Chondrocyte (in vitro differentiated cells): ENCODE results near the gene VPS9D1. TPM values are rescaled to one million over a fixed set of nuclear protein-coding genes. Genes with fewer than 3 reads are reported as not detected.

Experiments
- DNase-seq: peaks from one replicate; pipeline ENCODE4 v3.0.0; 2021; ENCODE audit warnings: mixed read lengths, low spot score
- H3K27ac Mint-ChIP-seq: one replicate; pipeline ENCODE4 v1.8.0; 2021; ENCODE audit warnings: mild to moderate bottlenecking, moderate library complexity, mixed read lengths; ENCODE audit not compliant: unreplicated experiment
- H3K27me3 Mint-ChIP-seq: 2 replicates; pipeline ENCODE4 v1.8.0; 2021; ENCODE audit warnings: low read depth, mixed read lengths
- H3K36me3 Mint-ChIP-seq: 2 replicates; pipeline ENCODE4 v1.8.0; 2021; ENCODE audit warnings: low read depth, mixed read lengths
- H3K4me1 Mint-ChIP-seq: 2 replicates; pipeline ENCODE4 v1.8.0; 2021; ENCODE audit warnings: low read depth, mild to moderate bottlenecking, mixed read lengths
- H3K4me3 Mint-ChIP-seq: one replicate; pipeline ENCODE4 v1.8.0; 2021; ENCODE audit warnings: mild to moderate bottlenecking, moderate library complexity, mixed read lengths; ENCODE audit not compliant: unreplicated experiment
- H3K9me3 Mint-ChIP-seq: 2 replicates; pipeline ENCODE4 v1.8.0; 2021; ENCODE audit warnings: low read depth, mixed read lengths
- total RNA-seq: library from RNA; stranded (reverse); gene quantifications from 3 replicates; pipeline ENCODE4 v1.2.1, GENCODE V29; 2021
- TF ChIP-seq, protein P1 (sequence below): fragments of 200-600 bp; sonication (generic); IDR thresholded peaks from 2 replicates; pipeline ENCODE4 v1.5.0; 2021; ENCODE audit warnings: antibody characterized with exemption, mild to moderate bottlenecking, moderate library complexity

Gene VPS9D1
- total RNA-seq, 1 donor from 2014 or later, result 20.4 TPM

DNA sequence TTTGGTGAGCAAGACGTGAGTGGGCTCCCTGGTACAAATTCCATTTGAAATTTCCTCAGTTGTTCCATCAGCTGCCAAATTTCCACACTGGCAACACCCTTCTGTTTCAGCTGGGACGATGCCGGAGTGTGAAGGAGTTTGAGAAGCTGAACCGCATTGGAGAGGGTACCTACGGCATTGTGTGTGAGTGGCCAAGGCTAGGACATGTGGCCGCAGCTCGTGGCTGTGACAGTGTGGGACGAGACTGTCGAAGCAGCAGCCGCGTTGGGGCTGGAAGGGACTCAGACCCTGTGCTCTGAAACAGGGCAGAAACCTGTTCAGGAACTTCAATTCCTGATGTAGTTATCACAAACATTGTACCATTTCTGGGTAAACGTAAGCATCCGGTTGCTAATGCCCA, 31.6 kb downstream of the VPS9D1 start:
- no peak overlapping the region for H3K27ac Mint-ChIP-seq
- peaks cover 15% of the 10 kb centered on the region for H3K36me3 Mint-ChIP-seq
- H3K9me3 Mint-ChIP-seq, result peaks cover 5% of the 10 kb centered on the region
- DNase-seq, result peak; percentile 53
- TF ChIP-seq, protein P1, sequence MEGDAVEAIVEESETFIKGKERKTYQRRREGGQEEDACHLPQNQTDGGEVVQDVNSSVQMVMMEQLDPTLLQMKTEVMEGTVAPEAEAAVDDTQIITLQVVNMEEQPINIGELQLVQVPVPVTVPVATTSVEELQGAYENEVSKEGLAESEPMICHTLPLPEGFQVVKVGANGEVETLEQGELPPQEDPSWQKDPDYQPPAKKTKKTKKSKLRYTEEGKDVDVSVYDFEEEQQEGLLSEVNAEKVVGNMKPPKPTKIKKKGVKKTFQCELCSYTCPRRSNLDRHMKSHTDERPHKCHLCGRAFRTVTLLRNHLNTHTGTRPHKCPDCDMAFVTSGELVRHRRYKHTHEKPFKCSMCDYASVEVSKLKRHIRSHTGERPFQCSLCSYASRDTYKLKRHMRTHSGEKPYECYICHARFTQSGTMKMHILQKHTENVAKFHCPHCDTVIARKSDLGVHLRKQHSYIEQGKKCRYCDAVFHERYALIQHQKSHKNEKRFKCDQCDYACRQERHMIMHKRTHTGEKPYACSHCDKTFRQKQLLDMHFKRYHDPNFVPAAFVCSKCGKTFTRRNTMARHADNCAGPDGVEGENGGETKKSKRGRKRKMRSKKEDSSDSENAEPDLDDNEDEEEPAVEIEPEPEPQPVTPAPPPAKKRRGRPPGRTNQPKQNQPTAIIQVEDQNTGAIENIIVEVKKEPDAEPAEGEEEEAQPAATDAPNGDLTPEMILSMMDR, result no peak
- peaks cover 15% of the 10 kb centered on the region for H3K4me1 Mint-ChIP-seq
- H3K4me3 Mint-ChIP-seq, result no peak overlapping the region
- no peaks in the 10 kb centered on the region for H3K27me3 Mint-ChIP-seq

DNA sequence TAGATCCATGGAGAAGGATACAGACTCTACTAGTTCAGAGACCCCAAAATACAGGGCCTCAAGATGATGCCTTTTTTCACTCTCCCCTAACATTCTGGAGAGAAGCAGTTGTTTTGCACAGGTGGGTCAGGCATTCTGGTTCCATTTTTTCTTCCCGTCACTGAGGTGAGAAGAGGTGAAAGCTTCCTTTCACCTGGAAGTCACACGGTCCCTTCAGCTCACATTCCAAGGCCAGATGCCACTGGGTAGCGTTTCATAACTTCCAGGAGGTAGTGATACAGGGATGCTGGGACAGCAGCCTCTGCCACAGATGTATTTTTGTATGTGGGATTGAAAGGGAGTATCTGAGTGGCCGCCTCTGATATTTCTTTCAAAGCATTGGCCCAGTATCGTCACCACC, 32.3 kb downstream of the VPS9D1 start:
- Mint-ChIP-seq H3K9me3 (peaks cover 5% of the 10 kb centered on the region), H3K4me3 (peak overlapping the region; percentile 6), H3K4me1 (peaks cover 15% of the 10 kb centered on the region), H3K27me3 (no peaks in the 10 kb centered on the region), H3K36me3 (peaks cover 13% of the 10 kb centered on the region), H3K27ac (no peak overlapping the region)
- DNase-seq, result no peak
- TF ChIP-seq, protein P1, result no peak

DNA sequence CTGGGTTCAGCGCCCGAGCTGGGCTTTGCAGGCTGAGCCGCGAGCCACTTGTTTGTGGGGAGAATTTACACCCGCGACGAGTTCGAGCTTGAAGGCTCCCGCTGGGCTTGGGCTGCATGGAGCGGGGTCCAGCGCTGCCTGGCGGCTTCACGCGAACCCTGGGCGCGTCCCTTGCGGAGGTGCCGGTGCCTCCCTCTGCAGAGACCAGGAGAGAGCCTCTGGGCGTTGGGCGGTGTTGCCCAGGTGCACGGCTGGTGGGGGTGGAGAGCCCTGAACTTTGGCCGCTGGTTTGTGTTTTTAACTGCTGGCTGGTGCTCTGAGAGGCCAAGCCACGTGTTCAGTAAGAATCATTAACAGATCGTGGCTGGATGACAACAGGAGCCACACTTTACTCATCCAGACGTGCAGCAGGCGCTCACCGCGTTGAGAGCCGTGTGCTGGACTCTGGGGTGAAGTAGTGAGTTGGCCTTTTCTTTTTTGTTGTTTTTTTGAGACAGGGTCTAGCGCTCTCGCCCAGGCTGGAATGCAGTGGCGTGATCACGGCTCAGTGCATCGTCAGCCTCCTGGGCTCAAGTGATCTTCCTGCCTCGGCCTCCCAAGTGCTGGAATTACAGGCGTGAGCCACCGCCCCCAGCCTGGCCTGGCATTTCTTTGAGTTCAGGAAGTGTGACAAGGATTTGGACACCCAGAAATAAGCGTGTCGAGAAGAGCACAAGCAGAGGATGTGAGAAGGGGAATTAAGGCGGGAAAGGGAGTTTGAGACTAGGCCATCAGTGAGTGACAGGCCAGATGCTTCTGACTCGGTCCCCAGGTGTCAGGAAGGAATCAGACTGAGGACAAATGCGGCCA, 33.4 kb downstream of the VPS9D1 start:
- peaks cover 11% of the 10 kb centered on the region for H3K36me3 Mint-ChIP-seq
- DNase-seq, result peak; percentile 60
- peak overlapping the region; percentile 84 for H3K4me3 Mint-ChIP-seq
- H3K27me3 Mint-ChIP-seq, result no peaks in the 10 kb centered on the region
- peaks cover 15% of the 10 kb centered on the region for H3K4me1 Mint-ChIP-seq
- H3K27ac Mint-ChIP-seq, result peak overlapping the region; percentile 98
- TF ChIP-seq, protein P1, result peak; percentile 37
- peaks cover 5% of the 10 kb centered on the region for H3K9me3 Mint-ChIP-seq

DNA sequence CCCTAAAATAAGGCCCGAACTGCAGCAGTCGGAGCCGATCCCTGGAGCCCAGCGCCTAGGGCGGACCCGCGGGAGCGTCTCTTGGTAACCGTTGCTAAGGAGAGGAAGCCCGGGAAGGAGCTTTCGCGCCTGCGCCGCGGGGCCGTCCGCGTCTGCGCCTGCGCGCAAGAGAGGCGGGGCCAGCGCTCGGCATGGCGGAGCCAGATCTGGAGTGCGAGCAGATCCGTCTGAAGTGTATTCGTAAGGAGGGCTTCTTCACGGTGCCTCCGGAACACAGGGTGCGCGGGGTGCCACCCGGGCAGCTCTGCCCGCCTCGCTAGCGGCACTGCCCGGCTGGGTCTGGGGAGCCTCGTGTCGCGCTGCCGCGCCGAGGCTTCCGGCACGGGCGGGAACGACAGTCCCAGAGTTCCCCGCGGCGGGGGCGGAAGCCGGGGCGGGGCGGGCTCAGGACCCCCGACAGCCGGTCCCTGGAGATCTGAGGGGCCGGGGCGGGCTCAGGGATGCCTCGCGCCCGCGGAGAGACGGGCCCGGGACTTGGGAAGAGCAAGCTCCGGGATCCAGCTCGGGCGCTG, 34.1 kb downstream of the VPS9D1 start, which contains the start of gene CDK10:
Gene CDK10 (plus strand): TSS at position 170 of the 572 bp plus-strand sequence. CDS start 22 bp downstream, at position 192.
- DNase-seq, result peak; percentile 96
- Mint-ChIP-seq H3K27ac (peak within 1 kb of the TSS; percentile 98), H3K4me1 (peaks cover 15% of the 10 kb centered on the region), H3K4me3 (peak within 1 kb of the TSS; percentile 84), H3K36me3 (peaks cover 11% of the 10 kb centered on the region), H3K9me3 (peaks cover 5% of the 10 kb centered on the region), H3K27me3 (no peaks in the 10 kb centered on the region)
- TF ChIP-seq, protein P1, result no peak

DNA sequence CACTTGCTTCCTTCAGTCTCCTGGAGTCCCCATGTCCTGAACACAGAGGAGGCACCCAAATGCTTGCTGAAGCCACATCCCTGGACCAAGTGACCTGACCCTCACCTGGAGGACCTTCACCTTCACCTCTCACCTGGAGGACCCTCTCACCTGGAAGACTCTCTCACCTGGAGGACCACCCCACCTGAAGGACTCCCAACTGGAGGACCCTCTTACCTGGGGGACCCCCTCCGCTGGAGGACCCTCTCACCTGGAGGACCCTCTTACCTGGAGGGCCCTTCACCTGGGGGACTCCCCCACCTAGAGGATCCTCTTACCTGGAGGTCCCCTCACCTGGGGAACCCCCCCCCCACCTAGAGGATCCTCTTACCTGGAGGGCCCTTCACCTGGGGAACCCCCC, 34.8 kb downstream of the VPS9D1 start:
- H3K4me1 Mint-ChIP-seq, result peaks cover 15% of the 10 kb centered on the region
- H3K27me3 Mint-ChIP-seq, result no peaks in the 10 kb centered on the region
- H3K9me3 Mint-ChIP-seq, result peaks cover 5% of the 10 kb centered on the region
- peaks cover 11% of the 10 kb centered on the region for H3K36me3 Mint-ChIP-seq
- TF ChIP-seq, protein P1, result no peak
- peak; percentile 53 for DNase-seq
- H3K4me3 Mint-ChIP-seq, result peak overlapping the region; percentile 38
- H3K27ac Mint-ChIP-seq, result no peak overlapping the region
